Measurements from ENCODE around the gene NKTR. TPM values are rescaled to one million over a fixed set of nuclear protein-coding genes. Genes with fewer than 3 reads are reported as not detected.

Gene NKTR
- total and polyA plus RNA-seq, 9 of the 15 experiments (the other 6 are each of a cell fraction or from before 2014, with no cell fraction given), result 19.7 to 123 (median 92.6) TPM

- TF ChIP-seq AFF1 (IDR thresholded peaks at IDR 0.05; ENCODE audit: low read depth in 1 of 2, partially characterized antibody in 2 of 2) (peak in 1 of 2 experiments; percentile 3), ATF1 (CRISPR knock-in tag; IDR thresholded peaks at IDR 0.05) (no peak), ATF1 (tag; IDR thresholded peaks at IDR 0.05) (peak; percentile 86), FUS (optimal IDR thresholded peaks at IDR 0.05; ENCODE audit: low read depth, low read length) (no peak), E2F5 (CRISPR knock-in tag; IDR thresholded peaks at IDR 0.05) (peak; percentile 87; the same call in 1 of the 2 replicates), SIX5 (IDR thresholded peaks at IDR 0.05; ENCODE audit: borderline replicate concordance in 1 of 2, insufficient read depth in 1 of 2, low read depth in 1 of 2, low read length in 2 of 2) (no peak), CUX1 (CRISPR knock-in tag; IDR thresholded peaks at IDR 0.05) (no peak), ZNF140 (CRISPR knock-in tag; IDR thresholded peaks at IDR 0.05) (no peak), ARID1B (IDR thresholded peaks at IDR 0.05) (no peak), ZSCAN29 (IDR thresholded peaks at IDR 0.05) (no peak), HDAC3 (IDR thresholded peaks at IDR 0.05; ENCODE audit: borderline replicate concordance, partially characterized antibody) (no peak), BRD9 (IDR thresholded peaks at IDR 0.05; ENCODE audit: low read depth, partially characterized antibody) (peak; percentile 30), FOXK1 (CRISPR knock-in tag; IDR thresholded peaks at IDR 0.05; ENCODE audit: borderline replicate concordance) (no peak), NR2C1 (IDR thresholded peaks at IDR 0.05) (no peak), NR2C1 (tag; IDR thresholded peaks at IDR 0.05) (no peak), NFXL1 (CRISPR knock-in tag; IDR thresholded peaks at IDR 0.05) (no peak), LARP7 (IDR thresholded peaks at IDR 0.05) (no peak), CXXC5 (CRISPR knock-in tag; IDR thresholded peaks at IDR 0.05) (peak; percentile 98)
Observed at GRCh38 chr3:42600111-42600957, at the start of gene NKTR (continued).

Measured in K562 (cell line).